PC-9 (cell line): Measurements from ENCODE around the gene ARFGAP1. TPM values are rescaled to one million over a fixed set of nuclear protein-coding genes. Genes with fewer than 3 reads are reported as not detected.

Source experiments
- BruUV-seq: library from RNA; stranded (reverse); fragments of 400-500 nt; replicated peaks from 2 replicates; lab custom pipeline; 2021; lab: Mats Ljungman, UMichigan
- CTCF ChIA-PET: fragments of 300-600 bp; sonication (Branson Sonifier 250); formaldehyde crosslinking; loops from one replicate; lab custom pipeline; 2022; ENCODE audit warnings: antibody characterized with exemption; lab: Charles Lee
- POLR2A ChIA-PET: fragments of 300-600 bp; sonication (Branson Sonifier 250); formaldehyde crosslinking; loops from one replicate; lab custom pipeline; 2022; ENCODE audit warnings: antibody characterized with exemption; ENCODE audit not compliant: unreplicated experiment; lab: Charles Lee
- DNase-seq, 2 experiments: peaks; one replicate each; pipeline versions ENCODE4 v3.0.0 to v3.0.0-alpha.2; 2015 to 2022; ENCODE audit warnings: mixed read lengths in 1 of 2
- H2AFZ ChIP-seq: fragments of 200-600 bp; sonication (generic); 2 replicates; pipeline ENCODE4 v1.8.1; 2017; ENCODE audit warnings: antibody characterized with exemption
- H3F3A ChIP-seq: fragments of 200-600 bp; sonication (generic); 2 replicates; pipeline ENCODE4 v1.8.1; 2017; ENCODE audit warnings: antibody characterized with exemption, mild to moderate bottlenecking, low read depth; ENCODE audit not compliant: insufficient read depth
- H3K27ac ChIP-seq: fragments of 200-600 bp; sonication (generic); 2 replicates; pipeline ENCODE4 v1.6.1; 2016; ENCODE audit warnings: mixed run types
- H3K27me3 ChIP-seq: fragments of 200-600 bp; sonication (generic); 2 replicates; pipeline ENCODE4 v1.6.1; 2016; ENCODE audit warnings: low read depth, mixed run types; ENCODE audit not compliant: insufficient read depth
- H3K36me3 ChIP-seq: fragments of 200-600 bp; sonication (generic); 2 replicates; pipeline ENCODE4 v1.6.1; 2016; ENCODE audit warnings: low read depth, mixed run types
- H3K4me1 ChIP-seq: fragments of 200-600 bp; sonication (generic); replicated peaks from 2 replicates; pipeline ENCODE4 v1.6.1; 2016; ENCODE audit warnings: mixed run types; ENCODE audit not compliant: insufficient read depth
- H3K4me2 ChIP-seq: fragments of 200-600 bp; sonication (generic); 2 replicates; pipeline ENCODE4 v1.6.1; 2017; ENCODE audit warnings: mixed run types
- H3K4me3 ChIP-seq: fragments of 200-600 bp; sonication (generic); 2 replicates; pipeline ENCODE4 v1.6.1; 2016; ENCODE audit warnings: mixed run types
- H3K79me2 ChIP-seq: fragments of 200-600 bp; sonication (generic); 2 replicates; pipeline ENCODE4 v1.6.1; 2017; ENCODE audit warnings: low read depth, mixed run types
- H3K9me2 ChIP-seq: fragments of 200-600 bp; sonication (generic); 2 replicates; pipeline ENCODE4 v1.8.1; 2017; ENCODE audit warnings: mild to moderate bottlenecking; ENCODE audit not compliant: insufficient read depth
- H3K9me3 ChIP-seq: fragments of 200-600 bp; sonication (generic); 2 replicates; pipeline ENCODE4 v1.8.1; 2016; ENCODE audit warnings: low read depth; ENCODE audit not compliant: insufficient read depth
- H4K20me1 ChIP-seq: fragments of 200-600 bp; sonication (generic); 2 replicates; pipeline ENCODE4 v1.8.1; 2017; ENCODE audit not compliant: insufficient read depth
- EZH2 ChIP-seq: fragments of 200-600 bp; sonication (generic); IDR thresholded peaks from 2 replicates; pipeline ENCODE4 v1.8.0; 2017; ENCODE audit warnings: antibody characterized with exemption, low read depth
- intact Hi-C: fragments of 100-400 bp; cut with micrococcal nuclease; formaldehyde crosslinking; loops from one replicate; pipeline ENCODE4 v1.10.0; 2022; ENCODE audit not compliant: unreplicated experiment
- total RNA-seq: library from RNA; stranded (reverse); gene quantifications from 2 replicates; pipeline ENCODE4 v1.2.3, GENCODE V29; 2021
- TF ChIP-seq, protein P1 (sequence below): fragments of 200-600 bp; sonication (generic); conservative IDR thresholded peaks from 2 replicates; pipeline ENCODE4 v1.6.1; 2017; ENCODE audit warnings: mixed run types, antibody characterized with exemption, mild to moderate bottlenecking, moderate library complexity

The ARFGAP1 gene
- total RNA-seq, 1 experiment from 2014 or later, result 89.0 TPM

DNA sequence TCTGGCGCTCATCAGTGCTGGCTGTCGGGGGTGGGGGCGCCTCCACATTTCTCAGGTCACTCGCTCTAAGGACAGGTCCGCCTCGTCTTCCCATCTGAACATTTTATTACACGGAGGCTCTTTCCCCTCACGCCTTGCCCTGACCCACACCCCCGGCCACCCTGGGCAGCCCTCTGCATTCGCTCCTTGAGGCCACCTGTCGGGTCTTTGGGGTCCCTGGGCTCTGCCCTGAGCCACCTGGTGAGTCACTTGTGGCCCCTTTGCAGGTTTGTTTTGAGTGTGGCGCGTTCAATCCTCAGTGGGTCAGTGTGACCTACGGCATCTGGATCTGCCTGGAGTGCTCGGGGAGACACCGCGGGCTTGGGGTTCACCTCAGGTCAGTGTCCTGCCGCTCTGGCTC lies 3.2 kb downstream of the ARFGAP1 start:
- BruUV-seq, result no TSS peak
- no peak for DNase-seq
- Histone ChIP-seq H3F3A (no peaks in the 10 kb centered on the region; the same call in 1 of the 2 replicates), H3K4me2 (no peak overlapping the region), H3K36me3 (peaks cover 36% of the 10 kb centered on the region), H3K4me1 (peaks cover 18% of the 10 kb centered on the region), H3K9me3 (no peaks in the 10 kb centered on the region), H2AFZ (no peak overlapping the region), H3K9me2 (no peaks in the 10 kb centered on the region), H3K4me3 (no peak overlapping the region), H3K27ac (no peak overlapping the region), H3K27me3 (no peaks in the 10 kb centered on the region), H4K20me1 (peaks cover 60% of the 10 kb centered on the region), H3K79me2 (peaks cover 49% of the 10 kb centered on the region)
- intact Hi-C loops, result no loop called here
- no peak for TF ChIP-seq EZH2
- TF ChIP-seq, protein P1, sequence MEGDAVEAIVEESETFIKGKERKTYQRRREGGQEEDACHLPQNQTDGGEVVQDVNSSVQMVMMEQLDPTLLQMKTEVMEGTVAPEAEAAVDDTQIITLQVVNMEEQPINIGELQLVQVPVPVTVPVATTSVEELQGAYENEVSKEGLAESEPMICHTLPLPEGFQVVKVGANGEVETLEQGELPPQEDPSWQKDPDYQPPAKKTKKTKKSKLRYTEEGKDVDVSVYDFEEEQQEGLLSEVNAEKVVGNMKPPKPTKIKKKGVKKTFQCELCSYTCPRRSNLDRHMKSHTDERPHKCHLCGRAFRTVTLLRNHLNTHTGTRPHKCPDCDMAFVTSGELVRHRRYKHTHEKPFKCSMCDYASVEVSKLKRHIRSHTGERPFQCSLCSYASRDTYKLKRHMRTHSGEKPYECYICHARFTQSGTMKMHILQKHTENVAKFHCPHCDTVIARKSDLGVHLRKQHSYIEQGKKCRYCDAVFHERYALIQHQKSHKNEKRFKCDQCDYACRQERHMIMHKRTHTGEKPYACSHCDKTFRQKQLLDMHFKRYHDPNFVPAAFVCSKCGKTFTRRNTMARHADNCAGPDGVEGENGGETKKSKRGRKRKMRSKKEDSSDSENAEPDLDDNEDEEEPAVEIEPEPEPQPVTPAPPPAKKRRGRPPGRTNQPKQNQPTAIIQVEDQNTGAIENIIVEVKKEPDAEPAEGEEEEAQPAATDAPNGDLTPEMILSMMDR, result no peak
- CTCF ChIA-PET, result no interaction called here
- POLR2A ChIA-PET, result no interaction called here

DNA sequence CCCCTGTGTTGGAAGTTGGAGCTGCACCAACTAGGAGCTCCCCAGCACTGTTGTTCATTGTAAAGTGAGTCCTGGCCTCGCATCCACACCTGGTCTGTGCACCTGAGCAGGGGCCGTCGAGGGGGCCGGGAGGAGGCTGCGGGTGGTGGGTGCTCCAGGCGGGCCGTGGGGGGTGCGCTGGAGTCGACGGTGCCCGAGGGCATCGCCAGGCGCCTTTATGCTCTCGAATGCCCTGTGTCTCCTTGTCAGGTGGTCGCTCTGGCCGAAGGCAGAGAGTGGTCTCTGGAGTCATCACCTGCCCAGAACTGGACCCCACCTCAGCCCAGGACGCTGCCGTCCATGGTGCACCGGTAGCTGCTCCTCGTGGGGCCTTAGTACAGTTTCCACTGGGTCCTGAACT lies 4.3 kb downstream of the ARFGAP1 start:
- H3K27me3 ChIP-seq, result no peaks in the 10 kb centered on the region
- H4K20me1 ChIP-seq, result peaks cover 65% of the 10 kb centered on the region
- no peak for DNase-seq
- no peaks in the 10 kb centered on the region for H3F3A ChIP-seq
- H3K4me3 ChIP-seq, result no peak overlapping the region
- no peak overlapping the region for H2AFZ ChIP-seq
- no peak overlapping the region for H3K4me2 ChIP-seq
- BruUV-seq, result no TSS peak
- TF ChIP-seq, protein P1, result no peak
- TF ChIP-seq EZH2, result no peak
- H3K4me1 ChIP-seq, result peaks cover 11% of the 10 kb centered on the region
- ChIA-PET POLR2A (interaction anchor here (0.7 kb wide), 1 partner anchor 716 kb away, joined by 3 read pairs; no protein-coding TSS in a partner anchor), CTCF (no interaction called here)
- H3K9me2 ChIP-seq, result no peaks in the 10 kb centered on the region
- intact Hi-C loops, result no loop called here
- no peaks in the 10 kb centered on the region for H3K9me3 ChIP-seq
- H3K79me2 ChIP-seq, result peaks cover 44% of the 10 kb centered on the region
- no peak overlapping the region for H3K27ac ChIP-seq
- peaks cover 36% of the 10 kb centered on the region for H3K36me3 ChIP-seq

DNA sequence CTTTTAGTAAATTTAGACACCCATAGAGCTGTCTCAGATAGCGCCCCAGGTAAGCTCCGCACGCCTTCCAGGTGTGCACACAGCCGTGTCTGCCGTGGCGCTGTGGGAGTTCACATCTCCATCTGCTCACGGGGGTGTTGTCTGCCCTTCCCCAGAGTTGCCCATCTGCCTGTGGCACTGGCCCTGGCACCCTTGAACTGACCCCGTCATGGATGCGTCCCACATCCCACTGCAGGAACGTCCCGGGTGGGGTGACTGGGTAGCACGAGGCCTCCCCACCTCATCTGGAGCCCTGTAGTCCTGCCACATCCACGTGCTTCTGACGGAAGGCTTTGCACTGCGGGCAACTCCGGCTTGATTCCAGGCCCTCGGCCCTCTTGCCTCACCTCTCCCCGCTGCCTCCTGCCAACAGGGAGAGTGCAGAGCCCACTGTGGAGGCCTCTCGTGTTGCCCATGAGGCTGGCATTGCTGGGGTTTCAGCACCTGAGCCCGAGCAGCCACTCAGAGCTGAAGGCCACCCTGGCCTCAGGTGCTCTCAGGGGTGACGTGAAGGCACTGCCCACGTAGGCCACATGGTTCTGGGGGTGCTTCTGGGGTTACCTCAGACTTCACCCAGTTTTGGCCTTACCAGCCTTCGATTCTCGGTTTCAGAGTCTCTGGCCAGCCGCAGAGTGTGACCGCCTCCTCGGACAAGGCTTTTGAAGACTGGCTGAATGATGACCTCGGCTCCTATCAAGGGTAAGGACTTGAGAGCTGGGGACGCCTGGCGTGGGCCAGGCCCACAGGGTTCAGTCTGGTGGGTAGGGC lies 5.1 kb downstream of the ARFGAP1 start:
- H3K27ac ChIP-seq, result no peak overlapping the region
- H3F3A ChIP-seq, result no peaks in the 10 kb centered on the region
- H2AFZ ChIP-seq, result no peak overlapping the region
- no peak overlapping the region for H3K4me3 ChIP-seq
- no peaks in the 10 kb centered on the region for H3K27me3 ChIP-seq
- peaks cover 42% of the 10 kb centered on the region for H3K79me2 ChIP-seq
- H3K4me2 ChIP-seq, result no peak overlapping the region
- intact Hi-C loops, result no loop called here
- BruUV-seq, result no TSS peak
- peaks cover 11% of the 10 kb centered on the region for H3K4me1 ChIP-seq
- H3K9me2 ChIP-seq, result no peaks in the 10 kb centered on the region
- TF ChIP-seq EZH2, result no peak
- TF ChIP-seq, protein P1, result no peak
- ChIA-PET CTCF (no interaction called here), POLR2A (interaction anchor here (0.7 kb wide), 1 partner anchor 716 kb away, joined by 3 read pairs; no protein-coding TSS in a partner anchor)
- H3K9me3 ChIP-seq, result no peaks in the 10 kb centered on the region
- H4K20me1 ChIP-seq, result peaks cover 65% of the 10 kb centered on the region
- peaks cover 36% of the 10 kb centered on the region for H3K36me3 ChIP-seq
- DNase-seq, result no peak
